HG03565 (cell line): ENCODE results near the gene NBEAL2.

Experiments
- ATAC-seq: cut with Tn5 transposase; IDR thresholded peaks from one replicate; pipeline ENCODE4 v1.9.1; 2021; ENCODE audit warnings: mild to moderate bottlenecking, moderate library complexity; ENCODE audit not compliant: unreplicated experiment

The NBEAL2 gene

DNA sequence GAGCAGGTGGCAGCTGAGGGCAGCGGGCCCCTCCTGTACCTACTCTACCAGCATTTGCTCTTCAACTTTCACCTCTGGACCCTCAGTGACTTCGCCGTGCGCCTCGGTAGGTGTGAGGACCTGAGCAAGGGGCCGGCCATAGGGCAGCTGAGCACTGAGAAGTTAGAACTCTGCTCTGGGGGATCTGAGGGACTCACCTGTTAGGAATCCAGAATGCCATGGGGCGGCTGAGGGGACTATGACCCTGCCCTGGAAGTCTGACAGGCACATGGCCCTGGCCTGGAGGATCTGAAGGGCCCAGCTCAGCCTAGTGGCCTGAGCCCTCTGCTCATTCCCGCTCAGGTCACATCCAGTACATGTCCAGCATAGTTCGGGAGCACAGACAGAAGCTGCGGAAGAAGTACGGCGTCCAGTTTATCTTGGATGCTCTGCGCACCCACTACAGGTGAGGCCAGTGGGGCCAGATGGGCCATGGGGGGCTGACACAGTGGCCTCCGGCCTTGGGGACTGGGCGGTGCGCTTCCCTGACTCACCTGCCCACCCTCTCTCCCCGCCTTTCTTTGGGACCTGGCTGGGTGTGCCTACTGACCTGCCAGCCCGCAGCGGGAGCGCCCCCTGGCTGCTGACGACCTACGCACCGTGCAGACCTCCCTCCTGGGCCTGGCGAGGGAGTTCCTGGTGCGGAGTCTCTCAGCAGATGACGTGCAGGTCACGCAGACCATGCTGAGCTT lies 18.8 kb downstream of the NBEAL2 start:
- ATAC-seq: no peak

DNA sequence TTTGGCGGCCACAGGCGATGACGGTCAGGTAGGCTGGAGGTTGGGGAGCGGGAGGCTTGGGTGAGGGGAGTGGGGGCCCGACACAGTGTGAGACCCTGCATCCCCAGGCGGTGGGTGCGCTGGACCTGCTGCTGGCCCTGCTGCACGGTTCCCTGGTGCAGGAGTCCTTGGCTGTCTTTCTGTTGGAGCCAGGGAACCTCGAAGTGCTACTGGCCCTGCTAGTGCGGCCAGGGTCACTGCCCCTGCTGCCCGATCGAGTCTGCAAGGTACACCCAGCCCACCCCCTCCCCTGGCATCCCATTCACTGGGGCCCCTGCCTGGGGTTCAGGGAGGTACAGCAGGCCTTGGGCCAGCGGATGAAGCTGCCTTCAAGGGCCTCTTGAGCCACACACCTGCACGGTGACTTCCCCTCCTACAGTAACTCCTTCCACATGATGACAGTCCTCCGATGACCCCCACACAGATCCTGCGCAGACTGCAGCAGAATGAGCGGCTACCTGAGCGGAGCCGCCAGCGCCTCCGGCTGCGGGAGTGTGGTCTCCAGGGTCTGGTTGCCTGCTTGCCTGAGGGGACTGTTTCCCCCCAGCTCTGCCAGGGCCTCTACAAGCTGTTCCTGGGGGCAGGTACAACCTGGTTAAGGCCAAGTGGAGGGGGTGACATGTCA lies 19.5 kb downstream of the NBEAL2 start:
- ATAC-seq: no peak

DNA sequence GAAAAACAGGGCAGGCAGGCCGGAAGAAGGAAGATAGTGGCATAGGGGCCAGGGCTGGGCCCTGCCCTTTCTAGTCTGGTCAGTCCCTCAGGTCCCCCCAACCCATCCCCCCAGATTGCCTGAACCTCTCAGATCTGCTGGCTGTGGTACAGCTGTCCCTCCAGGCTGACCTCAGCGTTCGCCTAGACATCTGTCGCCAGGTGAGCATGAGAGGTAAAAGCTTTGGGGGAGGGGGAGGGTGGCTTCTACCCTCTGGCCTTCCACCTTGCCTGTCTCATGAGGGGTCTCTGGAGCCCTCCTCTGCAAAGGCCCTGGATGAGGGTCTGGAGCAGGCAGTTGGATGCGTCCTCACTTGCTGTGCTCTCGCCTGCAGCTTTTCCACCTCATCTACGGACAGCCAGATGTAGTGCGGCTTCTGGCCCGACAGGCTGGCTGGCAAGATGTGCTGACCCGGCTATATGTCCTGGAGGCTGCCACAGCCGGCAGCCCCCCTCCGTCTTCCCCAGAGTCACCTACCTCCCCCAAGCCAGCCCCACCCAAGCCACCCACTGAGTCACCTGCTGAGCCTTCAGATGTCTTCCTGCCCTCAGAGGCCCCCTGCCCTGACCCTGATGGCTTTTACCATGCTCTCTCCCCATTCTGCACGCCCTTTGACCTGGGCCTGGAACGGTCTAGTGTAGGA lies 20.2 kb downstream of the NBEAL2 start:
- no peak for ATAC-seq

DNA sequence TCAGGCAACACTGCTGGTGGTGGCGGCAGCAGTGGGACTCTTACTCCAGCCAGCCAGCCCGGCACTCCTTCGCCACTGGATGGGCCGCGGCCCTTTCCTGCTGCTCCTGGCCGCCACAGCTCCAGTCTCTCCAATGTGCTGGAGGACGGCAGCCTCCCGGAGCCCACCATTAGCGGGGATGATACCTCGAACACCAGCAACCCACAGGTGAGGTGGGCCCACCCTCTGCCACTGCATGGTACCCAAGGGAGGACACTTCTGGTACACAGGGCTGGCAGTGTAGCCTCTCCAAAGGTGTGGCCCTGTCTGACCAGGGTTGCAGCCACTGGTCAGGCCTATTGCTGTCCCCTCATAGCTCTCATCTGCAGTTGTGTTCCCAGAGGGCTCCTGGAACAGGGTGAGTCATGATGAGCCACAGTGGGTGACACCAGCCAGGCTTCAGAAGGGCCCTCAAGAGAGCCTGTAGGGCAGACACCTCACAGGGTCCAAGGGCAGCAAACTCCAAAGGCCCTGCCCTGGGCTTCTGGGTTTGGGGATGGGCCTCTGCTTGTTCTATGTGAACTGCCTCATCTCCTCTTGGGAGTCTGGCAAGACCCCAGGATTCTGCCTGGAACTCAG lies 20.8 kb downstream of the NBEAL2 start:
- no peak for ATAC-seq

DNA sequence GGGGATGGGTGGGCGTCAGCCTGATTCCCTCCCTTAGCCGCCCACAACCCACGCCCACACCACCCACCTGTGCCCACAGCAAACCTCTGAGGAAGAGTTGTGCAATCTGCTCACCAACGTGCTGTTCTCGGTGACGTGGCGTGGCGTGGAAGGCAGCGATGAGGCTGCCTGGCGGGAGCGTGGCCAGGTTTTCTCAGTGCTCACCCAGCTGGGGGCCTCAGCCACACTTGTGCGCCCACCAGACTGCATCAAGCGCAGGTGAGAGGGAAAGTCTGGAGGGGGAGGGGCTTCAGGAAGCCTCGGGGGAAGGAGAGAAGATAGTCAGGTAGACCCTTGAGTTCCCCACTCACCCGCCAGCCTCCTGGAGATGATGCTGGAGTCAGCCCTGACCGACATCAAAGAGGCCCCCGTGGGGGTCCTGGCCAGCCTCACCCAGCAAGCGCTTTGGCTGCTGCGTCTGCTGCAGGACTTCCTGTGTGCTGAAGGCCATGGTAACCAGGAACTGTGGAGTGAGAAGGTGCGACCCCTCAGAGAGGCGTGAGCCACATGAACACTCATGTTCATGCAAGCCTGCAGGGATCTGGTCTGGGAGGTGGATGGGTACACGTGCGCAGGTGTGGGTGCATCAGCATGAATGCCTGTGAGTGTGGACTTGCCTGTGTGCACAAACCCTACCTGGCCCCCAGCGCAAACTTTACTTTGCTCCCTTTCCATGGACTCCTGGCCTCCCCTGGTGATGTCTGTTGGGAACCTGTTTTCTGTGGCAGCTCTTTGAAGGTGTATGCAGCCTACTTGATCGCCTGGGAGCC lies 21.7 kb downstream of the NBEAL2 start:
- ATAC-seq: no peak

DNA sequence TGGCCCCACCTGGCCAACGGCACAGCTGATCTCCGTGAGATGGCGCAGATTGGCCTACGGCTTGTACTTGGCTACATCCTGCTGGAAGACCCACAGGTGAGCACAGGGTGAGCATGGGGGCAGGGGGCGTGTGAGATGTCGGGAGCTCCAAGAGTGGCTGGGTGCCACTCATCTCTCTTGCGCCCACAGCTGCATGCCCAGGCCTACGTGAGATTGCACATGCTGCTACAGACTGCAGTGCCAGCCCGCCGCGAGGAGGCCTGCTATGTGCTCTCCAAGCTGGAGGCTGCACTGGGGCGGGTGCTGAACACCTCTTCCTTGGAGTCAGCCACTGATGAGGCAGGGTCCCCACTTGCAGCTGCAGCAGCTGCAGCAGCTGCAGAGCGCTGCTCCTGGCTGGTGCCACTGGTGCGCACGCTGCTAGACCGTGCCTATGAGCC lies 22.3 kb downstream of the NBEAL2 start:
- no peak for ATAC-seq

DNA sequence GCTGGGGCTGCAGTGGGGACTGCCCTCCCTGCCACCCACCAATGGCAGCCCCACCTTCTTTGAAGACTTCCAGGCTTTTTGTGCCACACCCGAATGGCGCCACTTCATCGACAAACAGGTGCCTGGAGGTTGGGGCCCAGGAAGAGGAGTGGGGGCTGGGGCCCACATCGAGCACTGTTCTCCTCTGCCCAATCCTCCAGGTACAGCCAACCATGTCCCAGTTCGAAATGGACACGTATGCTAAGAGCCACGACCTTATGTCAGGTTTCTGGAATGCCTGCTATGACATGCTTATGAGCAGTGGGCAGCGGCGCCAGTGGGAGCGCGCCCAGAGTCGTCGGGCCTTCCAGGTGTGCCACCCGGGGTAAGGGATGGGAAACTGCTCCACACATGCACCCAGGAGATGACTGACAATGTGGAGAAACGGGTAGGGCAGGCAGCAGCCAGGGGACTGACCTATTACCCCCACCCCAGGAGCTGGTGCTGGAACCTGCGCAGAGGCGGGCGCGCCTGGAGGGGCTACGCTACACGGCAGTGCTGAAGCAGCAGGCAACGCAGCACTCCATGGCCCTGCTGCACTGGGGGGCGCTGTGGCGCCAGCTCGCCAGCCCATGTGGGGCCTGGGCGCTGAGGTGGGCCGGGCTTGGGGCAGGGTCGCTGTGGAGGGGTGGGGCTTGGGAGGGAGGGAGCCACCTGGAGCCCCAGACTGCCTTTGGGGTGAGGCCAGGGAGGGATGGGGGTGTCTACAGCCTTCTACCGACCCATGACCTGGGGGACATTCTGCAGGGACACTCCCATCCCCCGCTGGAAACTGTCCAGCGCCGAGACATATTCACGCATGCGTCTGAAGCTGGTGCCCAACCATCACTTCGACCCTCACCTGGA lies 22.9 kb downstream of the NBEAL2 start:
- ATAC-seq: no peak

DNA sequence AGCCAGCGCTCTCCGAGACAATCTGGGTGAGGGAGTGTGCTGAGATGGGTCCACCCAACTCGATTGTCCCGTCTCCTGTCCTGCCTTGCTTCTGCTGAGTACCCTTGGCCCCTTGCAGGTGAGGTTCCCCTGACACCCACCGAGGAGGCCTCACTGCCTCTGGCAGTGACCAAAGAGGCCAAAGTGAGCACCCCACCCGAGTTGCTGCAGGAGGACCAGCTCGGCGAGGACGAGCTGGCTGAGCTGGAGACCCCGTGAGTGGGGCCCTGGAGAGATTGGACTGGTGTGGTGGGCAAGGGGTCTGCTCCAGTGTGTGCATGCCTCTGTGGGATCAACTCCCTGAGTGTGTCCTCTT lies 23.6 kb downstream of the NBEAL2 start:
- no peak for ATAC-seq

DNA sequence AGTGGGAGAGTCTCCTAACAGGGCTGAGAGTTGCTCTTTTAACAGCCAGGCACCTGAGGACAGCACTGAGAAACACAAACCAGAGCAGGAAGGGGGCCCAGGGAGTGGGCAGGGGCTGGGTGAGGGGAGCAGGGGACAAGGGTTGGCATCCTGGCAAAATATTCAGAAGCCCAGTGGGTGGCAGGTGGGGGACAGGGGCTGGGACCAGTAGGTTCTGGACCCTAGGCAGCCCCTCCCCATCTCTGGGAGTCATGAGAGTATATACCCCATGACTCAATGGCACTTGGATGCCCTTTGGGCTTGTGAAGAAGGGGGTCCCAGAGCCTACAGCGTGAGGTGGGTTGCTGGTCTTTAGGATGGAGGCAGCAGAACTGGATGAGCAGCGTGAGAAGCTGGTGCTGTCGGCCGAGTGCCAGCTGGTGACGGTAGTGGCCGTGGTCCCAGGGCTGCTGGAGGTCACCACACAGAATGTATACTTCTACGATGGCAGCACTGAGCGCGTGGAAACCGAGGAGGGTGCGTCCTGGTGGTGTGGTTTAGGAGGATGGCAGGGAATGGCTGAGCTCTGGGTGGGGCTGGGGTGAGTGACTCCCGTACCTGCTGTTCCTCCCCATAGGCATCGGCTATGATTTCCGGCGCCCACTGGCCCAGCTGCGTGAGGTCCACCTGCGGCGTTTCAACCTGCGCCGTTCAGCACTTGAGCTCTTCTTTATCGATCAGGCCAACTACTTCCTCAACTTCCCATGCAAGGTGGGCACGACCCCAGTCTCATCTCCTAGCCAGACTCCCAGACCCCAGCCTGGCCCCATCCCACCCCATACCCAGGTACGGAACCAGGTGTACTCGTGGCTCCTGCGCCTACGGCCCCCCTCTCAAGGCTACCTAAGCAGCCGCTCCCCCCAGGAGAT lies 24.2 kb downstream of the NBEAL2 start:
- no peak for ATAC-seq

DNA sequence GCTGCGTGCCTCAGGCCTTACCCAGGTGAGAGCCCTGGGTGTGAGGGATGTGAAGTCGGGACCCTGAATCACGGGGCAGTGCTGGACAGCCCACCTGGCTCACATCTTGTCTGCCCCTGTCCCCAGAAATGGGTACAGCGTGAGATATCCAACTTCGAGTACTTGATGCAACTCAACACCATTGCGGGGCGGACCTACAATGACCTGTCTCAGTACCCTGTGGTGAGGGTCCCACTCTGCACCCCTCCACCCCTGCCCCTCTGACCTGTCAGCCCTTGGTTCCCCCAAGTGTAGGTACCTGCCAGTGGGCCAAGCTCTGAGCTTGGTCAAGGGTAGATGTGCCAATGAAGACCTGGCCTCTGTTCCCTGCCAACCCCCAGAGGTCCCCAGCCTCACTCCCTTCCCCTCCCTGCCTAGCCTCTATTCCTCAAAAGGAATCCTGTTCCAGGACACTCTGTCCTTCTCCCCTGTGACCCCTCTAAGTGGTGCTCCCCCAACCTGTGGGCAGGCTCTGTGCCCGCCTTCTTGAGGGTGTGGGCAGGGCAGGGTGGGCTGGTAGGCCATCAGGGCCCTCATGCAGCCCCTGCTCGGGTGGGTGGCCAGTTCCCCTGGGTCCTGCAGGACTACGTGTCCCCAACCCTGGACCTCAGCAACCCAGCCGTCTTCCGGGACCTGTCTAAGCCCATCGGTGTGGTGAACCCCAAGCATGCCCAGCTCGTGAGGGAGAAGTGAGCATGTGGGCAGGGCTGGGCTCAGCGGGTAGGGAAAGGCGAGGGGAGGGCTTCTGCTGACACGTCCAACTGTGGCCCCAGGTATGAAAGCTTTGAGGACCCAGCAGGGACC lies 25.1 kb downstream of the NBEAL2 start:
- no peak for ATAC-seq

DNA sequence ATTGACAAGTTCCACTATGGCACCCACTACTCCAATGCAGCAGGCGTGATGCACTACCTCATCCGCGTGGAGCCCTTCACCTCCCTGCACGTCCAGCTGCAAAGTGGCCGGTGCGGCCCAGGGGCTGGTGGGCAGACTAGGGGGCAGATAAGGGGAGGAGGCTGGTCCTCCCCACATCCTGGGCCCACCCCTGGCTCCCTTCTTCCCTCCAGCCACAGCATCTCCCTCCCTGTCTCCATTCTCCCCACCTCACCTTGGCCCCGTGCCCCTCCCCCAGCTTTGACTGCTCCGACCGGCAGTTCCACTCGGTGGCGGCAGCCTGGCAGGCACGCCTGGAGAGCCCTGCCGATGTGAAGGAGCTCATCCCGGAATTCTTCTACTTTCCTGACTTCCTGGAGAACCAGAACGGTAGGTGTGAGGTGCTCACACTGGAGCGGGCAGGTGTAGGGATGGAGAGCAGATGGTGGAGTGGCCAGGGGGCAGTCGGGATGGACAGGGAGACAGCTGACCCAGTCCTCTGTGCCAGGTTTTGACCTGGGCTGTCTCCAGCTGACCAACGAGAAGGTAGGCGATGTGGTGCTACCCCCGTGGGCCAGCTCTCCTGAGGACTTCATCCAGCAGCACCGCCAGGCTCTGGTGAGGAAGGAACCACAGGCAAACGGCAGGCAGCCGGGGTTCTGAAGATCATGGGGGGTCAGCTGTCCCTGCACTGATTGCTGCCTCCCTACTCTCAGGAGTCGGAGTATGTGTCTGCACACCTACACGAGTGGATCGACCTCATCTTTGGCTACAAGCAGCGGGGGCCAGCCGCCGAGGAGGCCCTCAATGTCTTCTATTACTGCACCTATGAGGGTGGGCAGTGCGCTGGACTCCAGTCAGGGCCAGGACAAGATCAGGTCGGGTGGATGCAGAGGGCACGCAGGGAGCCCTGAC lies 26.0 kb downstream of the NBEAL2 start:
- no peak for ATAC-seq

DNA sequence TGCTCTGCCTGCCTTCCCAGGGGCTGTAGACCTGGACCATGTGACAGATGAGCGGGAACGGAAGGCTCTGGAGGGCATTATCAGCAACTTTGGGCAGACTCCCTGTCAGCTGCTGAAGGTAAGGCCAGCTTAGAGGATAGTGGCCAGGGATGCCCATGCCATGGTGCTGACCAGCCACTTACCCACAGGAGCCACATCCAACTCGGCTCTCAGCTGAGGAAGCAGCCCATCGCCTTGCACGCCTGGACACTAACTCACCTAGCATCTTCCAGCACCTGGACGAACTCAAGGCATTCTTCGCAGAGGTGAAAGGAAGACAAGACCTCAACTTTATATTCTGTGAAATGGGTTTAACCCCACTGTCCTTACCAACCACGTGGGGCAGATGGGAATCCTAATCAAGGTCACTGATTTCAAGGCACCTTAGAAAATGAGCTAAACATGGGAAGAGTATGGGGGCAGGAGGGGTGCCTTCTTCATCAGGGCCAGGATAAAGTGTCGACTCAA lies 26.7 kb downstream of the NBEAL2 start:
- no peak for ATAC-seq

DNA sequence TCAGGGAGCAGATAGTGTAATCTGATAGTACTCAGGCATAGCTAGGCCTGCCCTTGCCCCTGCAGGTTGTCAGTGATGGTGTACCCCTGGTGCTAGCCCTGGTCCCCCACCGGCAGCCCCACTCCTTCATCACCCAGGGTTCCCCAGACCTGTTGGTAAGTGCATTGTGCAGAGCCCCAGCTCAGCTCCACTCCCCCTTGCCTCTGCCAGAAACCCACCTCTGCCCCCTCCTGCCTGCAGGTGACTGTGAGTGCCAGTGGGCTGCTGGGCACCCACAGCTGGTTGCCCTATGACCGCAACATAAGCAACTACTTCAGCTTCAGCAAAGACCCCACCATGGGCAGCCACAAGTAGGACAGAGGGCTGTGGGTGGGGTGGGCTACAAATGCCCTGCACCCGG lies 27.5 kb downstream of the NBEAL2 start:
- ATAC-seq: no peak

DNA sequence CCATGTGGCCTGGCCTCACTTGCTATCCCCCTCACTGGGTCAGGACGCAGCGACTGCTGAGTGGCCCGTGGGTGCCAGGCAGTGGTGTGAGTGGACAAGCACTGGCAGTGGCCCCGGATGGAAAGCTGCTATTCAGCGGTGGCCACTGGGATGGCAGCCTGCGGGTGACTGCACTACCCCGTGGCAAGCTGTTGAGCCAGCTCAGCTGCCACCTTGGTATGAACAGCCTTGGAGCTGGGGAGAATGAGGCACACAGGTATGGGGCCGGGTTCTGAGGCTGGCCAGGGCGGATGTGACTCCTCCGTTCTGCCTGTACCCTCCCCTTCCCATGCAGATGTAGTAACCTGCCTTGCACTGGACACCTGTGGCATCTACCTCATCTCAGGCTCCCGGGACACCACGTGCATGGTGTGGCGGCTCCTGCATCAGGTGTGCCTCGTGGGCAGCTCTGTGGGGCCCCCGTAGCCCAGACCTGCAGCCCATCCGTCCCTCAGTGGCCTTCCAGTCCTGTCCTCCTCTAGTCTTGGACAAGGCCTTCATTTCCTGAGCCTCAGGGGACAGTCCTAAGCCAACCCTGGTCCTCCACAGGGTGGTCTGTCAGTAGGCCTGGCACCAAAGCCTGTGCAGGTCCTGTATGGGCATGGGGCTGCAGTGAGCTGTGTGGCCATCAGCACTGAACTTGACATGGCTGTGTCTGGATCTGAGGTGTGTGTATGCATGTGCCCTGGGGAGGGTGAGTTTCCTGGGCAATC lies 28.2 kb downstream of the NBEAL2 start:
- no peak for ATAC-seq

DNA sequence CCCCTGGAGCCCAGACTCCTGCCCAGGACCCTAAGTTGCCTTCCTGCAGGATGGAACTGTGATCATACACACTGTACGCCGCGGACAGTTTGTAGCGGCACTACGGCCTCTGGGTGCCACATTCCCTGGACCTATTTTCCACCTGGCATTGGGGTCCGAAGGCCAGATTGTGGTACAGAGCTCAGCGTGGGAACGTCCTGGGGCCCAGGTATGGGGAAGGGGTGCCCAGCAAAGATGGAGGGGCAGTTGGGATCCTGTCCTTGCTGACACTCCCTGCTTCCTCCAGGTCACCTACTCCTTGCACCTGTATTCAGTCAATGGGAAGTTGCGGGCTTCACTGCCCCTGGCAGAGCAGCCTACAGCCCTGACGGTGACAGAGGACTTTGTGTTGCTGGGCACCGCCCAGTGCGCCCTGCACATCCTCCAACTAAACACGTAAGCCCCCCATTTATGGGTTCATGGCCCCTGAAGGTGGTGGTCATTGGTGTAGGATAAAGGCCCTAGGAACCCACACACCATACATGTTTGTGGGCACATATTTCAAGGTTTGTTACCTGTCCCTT lies 28.8 kb downstream of the NBEAL2 start:
- no peak for ATAC-seq

DNA sequence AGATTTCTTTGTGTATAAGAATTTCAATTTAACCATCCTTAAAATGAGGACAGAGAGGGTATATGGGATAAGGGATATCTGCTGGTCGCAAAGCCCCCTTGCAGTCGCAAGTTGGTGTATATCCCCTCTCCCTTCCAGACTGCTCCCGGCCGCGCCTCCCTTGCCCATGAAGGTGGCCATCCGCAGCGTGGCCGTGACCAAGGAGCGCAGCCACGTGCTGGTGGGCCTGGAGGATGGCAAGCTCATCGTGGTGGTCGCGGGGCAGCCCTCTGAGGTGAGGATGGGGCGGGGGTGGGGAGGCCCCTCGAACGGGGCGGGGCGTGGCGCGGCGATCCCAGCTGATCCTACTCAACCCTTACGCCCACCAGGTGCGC lies 29.4 kb downstream of the NBEAL2 start:
- ATAC-seq: no peak
